Type B pancreatic cell (in vitro differentiated cells): ENCODE results near the gene PALMD. TPM values are rescaled to one million over a fixed set of nuclear protein-coding genes. Genes with fewer than 3 reads are reported as not detected.

Experiments
- DNase-seq: peaks from one replicate; pipeline ENCODE4 v3.0.0; 2021; ENCODE audit warnings: mixed read lengths; ENCODE audit not compliant: unreplicated experiment; ENCODE audit errors: extremely low spot score
- H3K27ac Mint-ChIP-seq: 2 replicates; pipeline ENCODE4 v1.8.0; 2021; ENCODE audit warnings: mild to moderate bottlenecking, mixed read lengths
- H3K27me3 Mint-ChIP-seq: 2 replicates; pipeline ENCODE4 v1.8.0; 2021; ENCODE audit warnings: mixed read lengths
- H3K36me3 Mint-ChIP-seq: 2 replicates; pipeline ENCODE4 v1.8.0; 2021; ENCODE audit warnings: mixed read lengths
- H3K4me1 Mint-ChIP-seq: one replicate; pipeline ENCODE4 v1.8.0; 2021; ENCODE audit warnings: mixed read lengths; ENCODE audit not compliant: unreplicated experiment
- H3K4me3 Mint-ChIP-seq: 2 replicates; pipeline ENCODE4 v1.8.0; 2021; ENCODE audit warnings: mild to moderate bottlenecking, mixed read lengths
- H3K9me3 Mint-ChIP-seq: 2 replicates; pipeline ENCODE4 v1.8.0; 2021; ENCODE audit warnings: mixed read lengths
- CTCF ChIP-seq: fragments of 200-600 bp; sonication (generic); conservative IDR thresholded peaks from 2 replicates; pipeline ENCODE4 v1.5.0; 2021; ENCODE audit warnings: antibody characterized with exemption, mild to moderate bottlenecking
- total RNA-seq: library from RNA; stranded (reverse); gene quantifications from 2 replicates; pipeline ENCODE4 v1.2.1, GENCODE V29; 2021; ENCODE audit warnings: low replicate concordance

PALMD gene
- total RNA-seq, 1 donor from 2014 or later: 2.0 TPM

- DNase-seq: no peak
- TF ChIP-seq CTCF: no peak
- peaks cover 22% of the 10 kb centered on the region for H3K4me1 Mint-ChIP-seq
- H3K27me3 Mint-ChIP-seq: no peaks in the 10 kb centered on the region
- no peaks in the 10 kb centered on the region for H3K36me3 Mint-ChIP-seq
- H3K27ac Mint-ChIP-seq: no peak overlapping the region
- H3K4me3 Mint-ChIP-seq: no peak overlapping the region
- H3K9me3 Mint-ChIP-seq: no peaks in the 10 kb centered on the region
Observed at GRCh38 chr1:99646868-99647267, 955 bp downstream of the PALMD start.

GRCh38 chr1:99647490-99647889, 1.6 kb downstream of the PALMD start:
- DNase-seq: no peak
- Mint-ChIP-seq H3K27me3 (no peaks in the 10 kb centered on the region), H3K4me1 (peaks cover 22% of the 10 kb centered on the region), H3K9me3 (no peaks in the 10 kb centered on the region), H3K36me3 (no peaks in the 10 kb centered on the region), H3K4me3 (peak overlapping the region; percentile 64), H3K27ac (no peak overlapping the region)
- no peak for TF ChIP-seq CTCF

- Mint-ChIP-seq H3K27me3 (no peaks in the 10 kb centered on the region), H3K4me1 (peaks cover 22% of the 10 kb centered on the region), H3K27ac (no peak overlapping the region), H3K9me3 (no peaks in the 10 kb centered on the region), H3K36me3 (no peaks in the 10 kb centered on the region), H3K4me3 (no peak overlapping the region)
- no peak for DNase-seq
- peak; percentile 43 for TF ChIP-seq CTCF
Observed at GRCh38 chr1:99648107-99648506, 2.2 kb downstream of the PALMD start.

- peaks cover 22% of the 10 kb centered on the region for H3K4me1 Mint-ChIP-seq
- no peaks in the 10 kb centered on the region for H3K36me3 Mint-ChIP-seq
- H3K9me3 Mint-ChIP-seq: no peaks in the 10 kb centered on the region
- no peak overlapping the region for H3K27ac Mint-ChIP-seq
- no peak for TF ChIP-seq CTCF
- no peak for DNase-seq
- no peak overlapping the region for H3K4me3 Mint-ChIP-seq
- H3K27me3 Mint-ChIP-seq: no peaks in the 10 kb centered on the region
Observed at GRCh38 chr1:99650030-99650429, 4.1 kb downstream of the PALMD start.

- DNase-seq: no peak
- H3K4me1 Mint-ChIP-seq: peaks cover 16% of the 10 kb centered on the region
- no peaks in the 10 kb centered on the region for H3K27me3 Mint-ChIP-seq
- H3K36me3 Mint-ChIP-seq: no peaks in the 10 kb centered on the region
- no peak for TF ChIP-seq CTCF
- H3K4me3 Mint-ChIP-seq: no peak overlapping the region
- H3K9me3 Mint-ChIP-seq: no peaks in the 10 kb centered on the region
- no peak overlapping the region for H3K27ac Mint-ChIP-seq
Observed at GRCh38 chr1:99650773-99651437, 5.0 kb downstream of the PALMD start.
